HG03558 (cell line): ENCODE data around the gene RUVBL1.

Source experiments
- ATAC-seq: cut with Tn5 transposase; IDR thresholded peaks from one replicate; pipeline ENCODE4 v1.9.1; 2021; ENCODE audit warnings: moderate number of reproducible peaks; ENCODE audit not compliant: unreplicated experiment; ENCODE audit errors: extremely low read depth

The RUVBL1 gene

GRCh38 chr3:128084675-128085021 is 39.0 kb downstream of the RUVBL1 start:
- ATAC-seq, result no peak

- ATAC-seq, result no peak
These were observed 39.5 kb downstream of the RUVBL1 start for GRCh38 chr3:128083980-128084674.

- no peak for ATAC-seq
These were observed 40.2 kb downstream of the RUVBL1 start for GRCh38 chr3:128083396-128083795.

GRCh38 chr3:128082546-128082945 is 41.1 kb downstream of the RUVBL1 start:
- no peak for ATAC-seq

- no peak for ATAC-seq
These were observed 41.8 kb downstream of the RUVBL1 start for GRCh38 chr3:128081846-128082245.

GRCh38 chr3:128081226-128081625 is 42.4 kb downstream of the RUVBL1 start:
- ATAC-seq, result no peak

- ATAC-seq, result no peak
These were observed 43.1 kb downstream of the RUVBL1 start for GRCh38 chr3:128080323-128081080.

GRCh38 chr3:128079823-128080222 is 43.8 kb downstream of the RUVBL1 start:
- no peak for ATAC-seq

GRCh38 chr3:128078875-128079274 is 44.7 kb downstream of the RUVBL1 start:
- no peak for ATAC-seq

GRCh38 chr3:128078322-128078721 is 45.3 kb downstream of the RUVBL1 start:
- ATAC-seq, result no peak

GRCh38 chr3:128077665-128078064 is 45.9 kb downstream of the RUVBL1 start:
- ATAC-seq, result no peak

- ATAC-seq, result no peak
These were observed 46.4 kb downstream of the RUVBL1 start for GRCh38 chr3:128077202-128077624.

GRCh38 chr3:128076483-128077201 is 47.0 kb downstream of the RUVBL1 start:
- no peak for ATAC-seq

GRCh38 chr3:128075522-128076482 is 47.8 kb downstream of the RUVBL1 start:
- ATAC-seq, result no peak

GRCh38 chr3:128074851-128075521 is 48.6 kb downstream of the RUVBL1 start:
- ATAC-seq, result no peak

- no peak for ATAC-seq
These were observed 49.8 kb downstream of the RUVBL1 start for GRCh38 chr3:128073807-128074206.

GRCh38 chr3:128073185-128073725 is 50.4 kb downstream of the RUVBL1 start:
- no peak for ATAC-seq

GRCh38 chr3:128072454-128073184 is 51.0 kb downstream of the RUVBL1 start:
- no peak for ATAC-seq
